ENCODE results near the gene MYH9. TPM values are rescaled to one million over a fixed set of nuclear protein-coding genes. Genes with fewer than 3 reads are reported as not detected.
A peak's percentile ranks its signal among the peaks of the same experiment; 100 is the strongest.

Gene MYH9
- total RNA-seq, 2 experiments from 2014 or later, result 695 to 913 TPM

DNA sequence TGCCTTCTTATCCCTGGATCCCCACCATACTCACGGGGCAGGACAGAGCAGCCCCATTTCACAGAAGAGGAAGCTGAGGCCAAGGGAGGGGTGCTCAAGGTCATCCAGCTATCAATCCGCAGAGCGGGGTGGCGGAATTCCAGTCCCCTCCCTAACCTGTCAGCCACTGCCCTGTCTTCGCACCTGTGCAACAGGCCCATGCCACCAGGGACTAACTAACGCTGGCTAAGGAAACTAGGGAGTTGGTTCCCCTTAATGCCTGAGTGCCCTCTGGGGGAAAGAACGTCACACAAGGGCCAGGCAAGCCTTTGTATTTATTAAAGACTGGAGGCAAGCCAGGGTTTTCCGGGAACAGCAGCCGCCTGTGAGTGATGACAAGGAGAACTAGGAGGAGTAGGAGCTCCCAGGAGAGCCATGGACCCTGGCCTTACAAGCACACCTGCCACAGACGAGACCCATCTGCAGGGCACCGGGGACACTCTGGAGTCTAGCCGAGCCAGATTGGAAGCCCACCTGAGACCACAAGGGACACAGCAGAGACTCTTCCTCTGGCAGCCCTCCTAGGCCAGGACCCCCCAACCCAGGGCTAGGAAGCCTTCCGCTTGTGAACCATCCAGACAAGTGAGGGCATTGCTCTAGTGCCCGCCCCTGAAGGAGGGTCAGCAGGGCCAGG lies 64.4 kb downstream of the MYH9 start:
- Mint-ChIP-seq H3K36me3 (peaks cover 76% of the 10 kb centered on the region), H3K4me3 (no peak overlapping the region), H3K27me3 (no peaks in the 10 kb centered on the region), H3K4me1 (peaks cover 25% of the 10 kb centered on the region), H3K9me3 (ENCODE audit: low read depth) (no peaks in the 10 kb centered on the region), H3K27ac (peak overlapping the region; percentile 40)
- CTCF ChIA-PET, result interaction anchor here (1.3 to 1.5 kb wide), 2 partner anchors 10 to 25 kb away, joined by 3 read pairs; no protein-coding TSS in a partner anchor
- DNase-seq (no peak), ATAC-seq (no peak)

DNA sequence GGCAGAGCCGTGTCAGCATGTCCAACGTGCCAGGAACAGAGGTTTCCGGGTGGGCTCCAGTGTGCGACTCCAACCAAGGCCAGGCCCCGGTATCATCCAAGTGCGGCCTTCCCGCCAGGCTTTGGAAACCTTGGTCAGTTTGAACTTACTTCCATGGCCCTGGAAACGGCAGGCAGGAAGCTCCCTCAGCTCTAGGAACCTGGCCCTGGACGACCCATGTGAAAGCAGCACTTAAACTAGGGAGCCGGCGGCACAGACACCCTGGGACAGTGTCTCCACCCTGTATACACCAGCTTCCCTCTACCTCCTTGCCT lies 65.2 kb downstream of the MYH9 start:
- H3K27ac Mint-ChIP-seq, result no peak overlapping the region
- no peak overlapping the region for H3K4me3 Mint-ChIP-seq
- H3K9me3 Mint-ChIP-seq (ENCODE audit: low read depth), result no peaks in the 10 kb centered on the region
- ATAC-seq (no peak), DNase-seq (no peak)
- H3K27me3 Mint-ChIP-seq, result no peaks in the 10 kb centered on the region
- peaks cover 18% of the 10 kb centered on the region for H3K4me1 Mint-ChIP-seq
- peaks cover 77% of the 10 kb centered on the region for H3K36me3 Mint-ChIP-seq
- CTCF ChIA-PET, result interaction anchor here (0.8 to 1.6 kb wide), 4 partner anchors 9 to 24 kb away, joined by 3 to 6 read pairs (median 4); no protein-coding TSS in a partner anchor

DNA sequence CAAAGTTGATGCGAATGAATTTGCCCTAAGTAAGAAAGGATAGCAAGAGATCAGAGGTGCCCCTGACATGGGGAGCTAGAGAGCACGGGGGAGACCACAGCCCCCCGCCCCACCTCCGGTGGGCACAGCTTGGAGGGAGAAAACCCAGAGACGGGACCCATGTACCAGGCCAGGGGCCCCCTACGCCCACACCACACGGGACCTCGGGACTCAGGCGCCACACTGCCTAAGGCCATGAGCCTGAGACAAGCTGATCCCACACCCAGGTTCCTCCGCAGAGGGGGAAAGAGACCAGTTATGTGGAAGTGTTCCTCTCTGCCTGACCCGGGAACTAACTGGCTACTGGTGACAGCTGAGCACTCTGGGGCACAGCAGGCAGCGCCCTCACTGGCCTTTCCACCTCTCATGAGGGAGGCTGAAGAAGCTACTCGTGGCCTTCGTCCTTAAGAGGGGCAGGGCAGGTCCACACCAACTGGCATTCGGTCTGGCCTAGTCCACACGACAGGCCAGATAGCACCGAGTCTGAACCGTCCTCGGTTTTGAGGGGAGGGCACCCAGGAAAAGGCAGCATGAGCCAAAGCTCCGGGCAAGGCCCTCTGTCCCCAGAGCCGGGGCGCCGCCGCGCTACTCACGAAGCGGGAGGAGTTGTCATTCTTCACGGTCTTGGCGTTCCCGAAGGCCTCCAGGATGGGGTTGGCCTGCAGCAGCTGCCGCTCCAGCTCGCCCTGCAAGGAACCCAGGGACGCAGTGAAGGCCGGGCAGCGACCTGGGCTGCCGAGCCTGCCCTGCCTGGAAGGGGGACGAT lies 65.8 kb downstream of the MYH9 start:
- ATAC-seq, result no peak
- peaks cover 77% of the 10 kb centered on the region for H3K36me3 Mint-ChIP-seq
- DNase-seq, result no peak
- no peak overlapping the region for H3K4me3 Mint-ChIP-seq
- H3K27me3 Mint-ChIP-seq, result no peaks in the 10 kb centered on the region
- H3K27ac Mint-ChIP-seq, result no peak overlapping the region
- CTCF ChIA-PET, result interaction anchor here (0.8 to 1.6 kb wide), 5 partner anchors 10 to 36 kb away, joined by 3 to 6 read pairs (median 4); no protein-coding TSS in a partner anchor
- H3K9me3 Mint-ChIP-seq (ENCODE audit: low read depth), result no peaks in the 10 kb centered on the region
- peaks cover 13% of the 10 kb centered on the region for H3K4me1 Mint-ChIP-seq

DNA sequence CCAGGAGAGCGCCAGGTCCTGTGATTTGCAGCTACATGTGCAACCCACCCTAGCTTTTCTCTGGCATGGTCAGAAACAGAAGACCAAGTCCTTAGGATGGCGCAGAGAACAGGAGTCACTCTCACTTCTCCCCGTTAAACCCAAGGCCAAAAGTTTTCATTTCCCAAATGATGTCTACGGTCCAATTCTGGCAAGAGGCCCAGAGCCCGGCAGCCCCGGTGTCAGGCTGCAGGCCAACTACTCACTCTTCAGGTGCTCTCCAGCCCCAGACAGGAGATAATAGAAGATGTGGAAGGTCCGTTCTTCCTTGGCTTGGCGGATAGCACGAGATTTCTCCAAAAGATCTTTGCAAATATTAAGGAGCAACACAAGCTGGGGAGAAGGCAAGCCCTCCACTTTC lies 67.2 kb downstream of the MYH9 start:
- no peaks in the 10 kb centered on the region for H3K9me3 Mint-ChIP-seq (ENCODE audit: low read depth)
- CTCF ChIA-PET, result interaction anchor here (1.5 kb wide), 1 partner anchor 34 kb away, joined by 5 read pairs; no protein-coding TSS in a partner anchor
- no peak overlapping the region for H3K4me3 Mint-ChIP-seq
- DNase-seq, result no peak
- H3K27ac Mint-ChIP-seq, result no peak overlapping the region
- no peak for ATAC-seq
- H3K36me3 Mint-ChIP-seq, result peaks cover 71% of the 10 kb centered on the region
- H3K27me3 Mint-ChIP-seq, result no peaks in the 10 kb centered on the region
- peaks cover 3% of the 10 kb centered on the region for H3K4me1 Mint-ChIP-seq

DNA sequence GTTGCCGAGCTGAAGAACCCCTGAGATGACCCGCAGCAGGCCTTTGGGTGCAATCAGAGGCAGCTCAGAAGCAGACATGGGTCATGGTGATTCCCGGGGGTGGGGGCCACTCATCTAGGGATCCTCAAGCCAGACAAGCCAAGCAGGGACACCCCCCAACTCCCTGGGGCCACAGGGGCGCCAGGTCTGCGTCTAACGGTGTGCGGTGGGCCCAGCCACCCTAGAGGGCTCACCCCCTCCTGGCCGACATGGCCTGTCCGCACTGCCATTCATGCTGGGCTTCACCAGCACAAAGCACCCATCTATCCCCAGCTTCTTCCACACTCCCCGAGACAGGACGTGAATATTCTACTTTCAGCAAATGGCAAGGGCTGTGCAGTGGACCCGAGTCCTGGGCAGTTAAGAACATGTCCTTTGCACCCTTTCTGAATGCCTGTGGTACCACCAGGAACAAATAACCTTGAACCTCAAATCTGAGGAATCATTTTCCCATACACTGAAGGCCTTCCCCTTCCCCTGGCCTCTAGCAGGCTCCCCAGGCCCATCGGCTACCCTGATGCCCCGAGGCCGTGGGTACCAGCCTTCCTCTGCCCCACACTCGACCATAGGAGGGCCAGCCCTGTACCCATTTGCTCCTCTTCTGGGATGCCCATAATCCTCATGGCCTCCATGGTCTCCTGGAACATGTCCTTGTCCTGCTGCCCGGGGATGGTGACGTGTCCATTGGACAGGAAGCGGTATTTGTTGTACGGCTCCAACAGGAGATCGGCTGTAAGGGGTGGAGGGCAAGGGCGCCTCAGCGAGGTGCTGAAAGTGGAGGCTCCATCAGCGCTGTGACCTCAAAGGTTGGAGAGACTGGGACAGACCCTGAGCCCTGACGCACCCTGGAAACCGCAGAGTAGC lies 67.9 kb downstream of the MYH9 start:
- no peaks in the 10 kb centered on the region for H3K9me3 Mint-ChIP-seq (ENCODE audit: low read depth)
- DNase-seq (no peak), ATAC-seq (no peak)
- CTCF ChIA-PET, result no interaction called here
- peaks cover 2% of the 10 kb centered on the region for H3K4me1 Mint-ChIP-seq
- peaks cover 70% of the 10 kb centered on the region for H3K36me3 Mint-ChIP-seq
- no peak overlapping the region for H3K27ac Mint-ChIP-seq
- no peak overlapping the region for H3K4me3 Mint-ChIP-seq
- no peaks in the 10 kb centered on the region for H3K27me3 Mint-ChIP-seq

DNA sequence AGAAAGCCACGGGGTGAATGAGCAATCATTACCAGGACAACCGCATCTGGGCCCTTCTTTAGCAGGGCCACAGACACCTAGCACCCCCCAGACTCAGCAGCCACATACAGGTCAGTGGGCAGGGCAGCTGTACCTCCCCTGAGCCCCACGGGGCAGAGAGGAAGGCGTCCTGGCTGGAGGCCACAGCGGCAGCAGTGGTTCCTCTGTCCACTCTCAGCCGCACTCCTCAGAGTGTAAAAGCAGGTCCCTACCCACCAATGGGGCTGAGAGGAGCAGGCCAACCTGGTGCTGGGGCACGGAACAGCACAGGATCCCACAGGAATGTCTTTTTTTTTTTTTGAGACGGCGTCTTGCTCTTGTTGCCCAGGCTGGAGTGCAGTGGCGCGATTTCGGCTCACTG lies 69.3 kb downstream of the MYH9 start:
- no peak overlapping the region for H3K27ac Mint-ChIP-seq
- ATAC-seq (no peak), DNase-seq (no peak)
- CTCF ChIA-PET, result no interaction called here
- H3K4me1 Mint-ChIP-seq, result no peaks in the 10 kb centered on the region
- H3K27me3 Mint-ChIP-seq, result no peaks in the 10 kb centered on the region
- H3K4me3 Mint-ChIP-seq, result no peak overlapping the region
- H3K9me3 Mint-ChIP-seq (ENCODE audit: low read depth), result no peaks in the 10 kb centered on the region
- peaks cover 72% of the 10 kb centered on the region for H3K36me3 Mint-ChIP-seq

DNA sequence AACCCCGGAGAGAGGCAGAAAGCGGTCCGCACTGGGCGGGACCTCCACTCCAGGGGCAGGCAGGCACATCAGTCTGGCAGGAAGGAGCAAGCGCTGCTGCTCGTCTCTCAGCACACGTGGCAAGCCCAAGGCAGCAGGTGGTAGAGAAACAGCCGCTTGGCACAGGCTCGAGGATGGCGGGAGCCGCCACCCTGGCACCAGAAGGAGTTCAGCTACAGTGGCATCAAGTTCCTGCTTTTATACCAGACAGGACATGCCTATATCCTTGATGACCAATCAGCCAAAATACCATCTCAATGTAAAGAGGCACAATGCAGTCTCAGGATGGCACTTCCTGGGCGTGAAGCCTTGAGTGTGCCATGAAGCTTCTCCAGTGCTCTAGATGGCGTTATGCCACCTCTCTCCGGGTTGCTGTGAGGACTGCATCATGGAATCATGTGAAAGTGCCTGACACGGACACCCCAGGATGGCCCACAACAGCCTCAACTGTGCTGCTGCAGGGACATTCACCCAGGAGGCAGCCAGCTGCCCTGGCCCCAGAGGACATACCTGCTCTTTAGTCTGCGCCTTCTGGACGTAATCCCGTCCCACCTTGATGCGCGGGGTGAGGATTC lies 70.0 kb downstream of the MYH9 start:
- DNase-seq (no peak), ATAC-seq (no peak)
- no peak overlapping the region for H3K27ac Mint-ChIP-seq
- H3K36me3 Mint-ChIP-seq, result peaks cover 68% of the 10 kb centered on the region
- H3K4me3 Mint-ChIP-seq, result no peak overlapping the region
- H3K9me3 Mint-ChIP-seq (ENCODE audit: low read depth), result no peaks in the 10 kb centered on the region
- no peaks in the 10 kb centered on the region for H3K4me1 Mint-ChIP-seq
- no peaks in the 10 kb centered on the region for H3K27me3 Mint-ChIP-seq
- CTCF ChIA-PET, result interaction anchor here (0.8 to 1.1 kb wide), 2 partner anchors 16 to 153 kb away, joined by 3 read pairs; no protein-coding TSS in a partner anchor

DNA sequence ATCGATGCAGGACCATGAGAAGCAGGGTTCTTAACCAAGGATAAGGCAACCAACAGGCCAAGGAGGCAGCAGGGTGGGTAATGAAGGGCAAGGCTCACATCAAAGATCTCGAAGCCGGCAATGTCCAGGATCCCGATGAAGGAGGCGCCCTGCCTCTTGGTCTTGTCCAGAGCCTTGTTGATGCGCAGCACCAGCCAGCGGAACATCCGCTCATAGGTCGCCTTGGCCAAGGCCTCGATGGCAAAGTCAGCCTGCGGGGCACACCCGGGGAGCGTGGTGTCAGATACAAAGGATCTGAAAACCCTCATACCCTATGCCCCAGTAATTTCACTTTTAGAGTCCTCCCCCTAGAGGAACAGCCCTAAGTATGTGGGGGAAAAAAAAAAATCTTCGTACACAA lies 71.3 kb downstream of the MYH9 start:
- Mint-ChIP-seq H3K9me3 (ENCODE audit: low read depth) (no peaks in the 10 kb centered on the region), H3K36me3 (peaks cover 73% of the 10 kb centered on the region), H3K27me3 (no peaks in the 10 kb centered on the region), H3K4me1 (no peaks in the 10 kb centered on the region), H3K27ac (no peak overlapping the region), H3K4me3 (no peak overlapping the region)
- ATAC-seq (no peak), DNase-seq (no peak)
- CTCF ChIA-PET, result interaction anchor here (1.2 to 6.4 kb wide), 3 partner anchors 16 to 28 kb away, joined by 3 to 43 read pairs (median 5); no protein-coding TSS in a partner anchor

DNA sequence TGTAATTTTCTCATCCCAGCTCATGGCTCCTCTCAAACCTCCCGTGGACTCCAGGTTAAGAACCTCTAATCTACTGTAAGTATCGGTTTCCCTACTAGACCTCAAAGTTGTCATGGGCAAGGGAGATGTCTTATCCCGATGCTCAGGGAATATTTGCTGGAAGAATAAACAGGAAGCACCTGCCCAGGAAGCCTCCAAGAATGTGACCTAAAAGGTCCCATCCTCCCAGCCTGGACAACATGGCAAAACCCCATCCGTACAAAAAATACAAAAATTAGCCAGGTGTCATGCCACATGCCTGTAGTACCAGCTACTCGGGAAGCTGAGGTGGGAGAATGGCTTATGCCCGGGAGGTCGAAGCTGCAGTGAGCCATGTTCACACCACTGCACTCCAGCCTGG lies 72.4 kb downstream of the MYH9 start:
- H3K4me3 Mint-ChIP-seq, result no peak overlapping the region
- no peaks in the 10 kb centered on the region for H3K27me3 Mint-ChIP-seq
- H3K27ac Mint-ChIP-seq, result peak overlapping the region; percentile 12
- H3K4me1 Mint-ChIP-seq, result no peaks in the 10 kb centered on the region
- CTCF ChIA-PET, result interaction anchor here (1.2 to 6.4 kb wide), 3 partner anchors 15 to 29 kb away, joined by 3 to 43 read pairs (median 5); no protein-coding TSS in a partner anchor
- no peak for ATAC-seq
- peaks cover 74% of the 10 kb centered on the region for H3K36me3 Mint-ChIP-seq
- no peaks in the 10 kb centered on the region for H3K9me3 Mint-ChIP-seq (ENCODE audit: low read depth)
- DNase-seq, result no peak

DNA sequence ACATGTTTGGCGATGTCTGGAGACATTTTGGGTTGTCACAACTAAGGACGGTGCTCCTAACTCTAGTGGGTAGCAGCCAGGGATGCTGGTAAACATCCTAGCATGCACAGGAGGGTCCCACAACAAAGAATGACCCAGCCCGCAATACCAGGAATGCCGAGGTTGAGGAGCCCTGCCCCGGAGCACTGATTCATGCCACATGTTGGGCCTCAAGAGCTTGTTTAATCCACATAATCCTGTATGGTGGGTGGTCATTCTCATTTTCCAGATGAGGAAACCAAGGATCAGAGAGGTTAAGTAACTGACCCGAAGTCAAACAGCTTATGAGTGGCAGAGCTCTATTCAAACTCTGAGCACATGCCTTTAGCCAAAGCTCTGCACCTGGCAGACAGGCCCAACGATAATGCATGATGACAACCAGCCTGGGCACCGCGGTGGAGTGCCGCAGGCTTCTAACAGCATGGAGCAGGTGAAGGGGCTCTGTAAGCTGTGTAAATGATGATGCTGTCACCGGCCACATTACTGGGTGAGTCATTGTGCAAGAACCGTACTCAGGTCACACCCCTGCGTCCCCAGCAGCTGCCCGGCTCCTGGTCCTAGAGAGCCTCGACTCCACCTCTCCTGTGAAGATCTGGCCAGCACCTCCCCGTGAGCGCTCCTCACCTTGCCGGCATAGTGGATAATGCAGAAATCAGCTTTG lies 76.2 kb downstream of the MYH9 start:
- H3K36me3 Mint-ChIP-seq, result peaks cover 66% of the 10 kb centered on the region
- ATAC-seq, result no peak
- no peak for DNase-seq
- H3K4me1 Mint-ChIP-seq, result peaks cover 5% of the 10 kb centered on the region
- H3K9me3 Mint-ChIP-seq (ENCODE audit: low read depth), result no peaks in the 10 kb centered on the region
- no peak overlapping the region for H3K27ac Mint-ChIP-seq
- no peaks in the 10 kb centered on the region for H3K27me3 Mint-ChIP-seq
- CTCF ChIA-PET, result interaction anchor here (1.6 to 6.4 kb wide), 2 partner anchors 11 to 159 kb away, joined by 5 to 43 read pairs; no protein-coding TSS in a partner anchor
- no peak overlapping the region for H3K4me3 Mint-ChIP-seq

DNA sequence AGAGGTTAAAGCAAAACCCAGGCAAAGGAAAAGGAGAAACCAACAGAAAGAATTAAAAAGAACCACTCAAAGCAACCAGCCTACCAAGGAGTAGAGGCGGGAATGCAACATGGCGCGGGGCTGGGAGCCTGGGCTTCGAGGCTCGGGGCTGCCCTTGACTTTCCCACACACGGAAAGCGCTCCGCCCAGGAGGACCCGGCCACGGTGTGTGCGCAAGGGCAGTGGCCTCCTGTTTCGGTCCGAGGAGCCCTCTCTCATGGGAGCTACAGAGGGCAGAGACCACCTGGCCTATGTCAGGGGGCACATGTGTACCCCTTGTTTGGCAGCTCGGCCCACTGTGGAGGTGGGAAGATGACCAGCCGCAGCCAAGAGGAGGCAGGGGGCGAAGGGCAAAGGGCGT lies 78.9 kb downstream of the MYH9 start:
- DNase-seq, result no peak
- H3K4me3 Mint-ChIP-seq, result no peak overlapping the region
- H3K9me3 Mint-ChIP-seq (ENCODE audit: low read depth), result no peaks in the 10 kb centered on the region
- H3K27ac Mint-ChIP-seq, result peak overlapping the region; percentile 38
- H3K4me1 Mint-ChIP-seq, result peaks cover 5% of the 10 kb centered on the region
- H3K27me3 Mint-ChIP-seq, result no peaks in the 10 kb centered on the region
- no peak for ATAC-seq
- H3K36me3 Mint-ChIP-seq, result peaks cover 75% of the 10 kb centered on the region
- CTCF ChIA-PET, result no interaction called here

DNA sequence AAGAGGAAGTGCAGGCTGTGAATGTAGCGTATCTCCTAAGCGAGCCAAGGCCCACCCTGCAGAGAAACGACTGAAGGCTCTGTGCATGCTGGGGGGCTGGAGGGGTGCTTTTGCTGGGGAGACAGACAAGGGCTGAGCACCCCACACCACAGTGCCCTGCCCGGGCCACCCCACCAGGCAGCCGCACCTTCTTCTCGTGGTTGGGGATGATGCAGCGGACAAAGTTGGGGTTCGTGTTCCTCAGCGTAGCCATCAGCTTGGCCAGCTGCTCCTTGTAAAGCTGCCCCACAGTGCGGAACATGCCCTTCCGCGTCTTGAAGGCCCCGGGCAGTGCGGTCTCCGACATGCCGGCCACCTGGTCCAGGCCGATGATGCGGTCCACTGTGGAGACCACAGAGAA lies 81.5 kb downstream of the MYH9 start:
- Mint-ChIP-seq H3K9me3 (ENCODE audit: low read depth) (no peaks in the 10 kb centered on the region), H3K27ac (no peak overlapping the region), H3K36me3 (peaks cover 71% of the 10 kb centered on the region), H3K4me1 (peaks cover 12% of the 10 kb centered on the region), H3K4me3 (no peak overlapping the region), H3K27me3 (no peaks in the 10 kb centered on the region)
- no peak for ATAC-seq
- CTCF ChIA-PET, result interaction anchor here (1.7 to 1.9 kb wide), 2 partner anchors 73 to 164 kb away, joined by 4 to 5 read pairs; no protein-coding TSS in a partner anchor
- no peak for DNase-seq
